ENCODE measurements around the gene PLA2G15.
A peak's percentile ranks its signal among the peaks of the same experiment; 100 is the strongest.

Gene PLA2G15

GRCh38 chr16:68244903-68245853, at the start of gene PLA2G15:
Gene PLA2G15 (plus strand): TSS chr16:68245373. CDS start chr16:68245427, 54 bp downstream.
- peak; percentile 98 for DNase-seq

- no peak for DNase-seq
These were observed 47.9 kb upstream of the PLA2G15 start for GRCh38 chr16:68197250-68197649.

GRCh38 chr16:68200088-68200783, 44.9 kb upstream of the PLA2G15 start:
- DNase-seq, result no peak

GRCh38 chr16:68202091-68202519, 43.1 kb upstream of the PLA2G15 start:
- DNase-seq, result no peak

- DNase-seq, result no peak
These were observed 38.9 kb upstream of the PLA2G15 start for GRCh38 chr16:68206245-68206644.

GRCh38 chr16:68214726-68215125, 30.4 kb upstream of the PLA2G15 start:
- DNase-seq, result no peak

- DNase-seq, result no peak
These were observed 29.9 kb upstream of the PLA2G15 start for GRCh38 chr16:68215302-68215701.

- no peak for DNase-seq
These were observed 28.9 kb upstream of the PLA2G15 start for GRCh38 chr16:68216240-68216639.

- no peak for DNase-seq
These were observed 27.7 kb upstream of the PLA2G15 start for GRCh38 chr16:68217506-68217905.

GRCh38 chr16:68219725-68220351, 25.3 kb upstream of the PLA2G15 start:
- no peak for DNase-seq

- DNase-seq, result no peak
These were observed 22.1 kb upstream of the PLA2G15 start for GRCh38 chr16:68223072-68223471.

GRCh38 chr16:68226116-68226515, 19.1 kb upstream of the PLA2G15 start:
- DNase-seq, result no peak

- DNase-seq, result no peak
These were observed 17.9 kb upstream of the PLA2G15 start for GRCh38 chr16:68227183-68227793.

- no peak for DNase-seq
These were observed 17.2 kb upstream of the PLA2G15 start for GRCh38 chr16:68227850-68228553.

GRCh38 chr16:68228652-68229051, 16.5 kb upstream of the PLA2G15 start:
- DNase-seq, result no peak

GRCh38 chr16:68229431-68230175, 15.6 kb upstream of the PLA2G15 start:
- peak; percentile 60 for DNase-seq

- no peak for DNase-seq
These were observed 15.0 kb upstream of the PLA2G15 start for GRCh38 chr16:68230176-68230571.

GRCh38 chr16:68230956-68231355, 14.2 kb upstream of the PLA2G15 start:
- DNase-seq, result no peak

- no peak for DNase-seq
These were observed 13.6 kb upstream of the PLA2G15 start for GRCh38 chr16:68231384-68232136.

GRCh38 chr16:68232335-68232734, 12.8 kb upstream of the PLA2G15 start:
- no peak for DNase-seq
